LNCaP clone FGC (cell line): ENCODE data around the gene SKIDA1.

Experiments
- DNase-seq: peaks from one replicate; pipeline ENCODE4 v3.0.0-alpha.2; 2011; ENCODE audit warnings: low read depth
- H3K4me3 ChIP-seq: 2 replicates; pipeline ENCODE4 v1.5.1; 2011; ENCODE audit warnings: mild to moderate bottlenecking, low read depth, low read length, control low read depth
- TF ChIP-seq, protein P1 (sequence below): IDR thresholded peaks from 2 replicates; pipeline ENCODE4 v1.5.1; 2012; ENCODE audit warnings: mild to moderate bottlenecking; ENCODE audit not compliant: control insufficient read depth, insufficient read depth; ENCODE audit errors: extremely low read depth

The SKIDA1 gene

DNA sequence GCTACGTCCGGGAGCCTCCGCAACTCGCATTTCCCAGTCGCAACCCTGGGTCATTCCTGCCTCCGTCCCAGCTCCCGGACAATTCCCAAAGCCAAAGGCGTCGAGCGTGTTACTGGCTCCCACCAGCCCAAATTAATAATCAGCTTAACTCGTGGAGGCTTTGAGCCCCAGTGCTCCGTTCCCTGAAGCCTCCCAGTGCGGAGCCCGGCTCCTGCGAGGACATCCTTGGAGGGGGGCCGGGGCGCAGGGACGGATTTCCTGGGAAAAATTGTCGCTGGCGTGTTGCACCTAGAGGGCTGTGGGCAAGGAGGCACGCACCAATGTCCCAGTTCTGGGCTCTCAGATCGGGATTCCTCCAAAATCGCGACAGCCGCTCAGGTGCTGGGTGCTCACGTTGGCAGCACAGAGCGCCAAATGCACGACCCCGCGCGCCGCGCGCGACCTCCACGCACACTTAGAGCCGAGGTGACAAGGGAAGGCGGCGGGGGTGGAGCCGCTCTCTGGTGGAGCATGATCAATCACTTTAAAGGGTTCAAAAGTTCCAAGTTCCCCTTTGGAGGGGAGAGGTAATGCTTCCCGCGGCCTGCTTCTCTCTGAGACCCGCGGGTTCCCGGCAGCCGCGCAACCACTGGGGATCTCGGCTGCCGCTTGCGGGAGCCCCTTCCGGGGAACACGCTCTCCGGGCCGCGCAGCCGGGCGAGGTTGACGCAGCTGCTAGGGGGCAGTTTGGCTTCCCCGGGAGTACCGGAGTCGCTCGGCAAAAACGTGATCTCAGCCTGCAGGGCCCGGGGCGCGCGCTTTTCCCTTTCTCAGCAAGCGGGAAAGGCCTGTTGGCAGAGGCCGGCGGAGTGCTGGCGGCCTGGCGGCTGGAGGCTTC lies 25.5 kb downstream of the SKIDA1 start:
- DNase-seq = no peak
- TF ChIP-seq, protein P1, sequence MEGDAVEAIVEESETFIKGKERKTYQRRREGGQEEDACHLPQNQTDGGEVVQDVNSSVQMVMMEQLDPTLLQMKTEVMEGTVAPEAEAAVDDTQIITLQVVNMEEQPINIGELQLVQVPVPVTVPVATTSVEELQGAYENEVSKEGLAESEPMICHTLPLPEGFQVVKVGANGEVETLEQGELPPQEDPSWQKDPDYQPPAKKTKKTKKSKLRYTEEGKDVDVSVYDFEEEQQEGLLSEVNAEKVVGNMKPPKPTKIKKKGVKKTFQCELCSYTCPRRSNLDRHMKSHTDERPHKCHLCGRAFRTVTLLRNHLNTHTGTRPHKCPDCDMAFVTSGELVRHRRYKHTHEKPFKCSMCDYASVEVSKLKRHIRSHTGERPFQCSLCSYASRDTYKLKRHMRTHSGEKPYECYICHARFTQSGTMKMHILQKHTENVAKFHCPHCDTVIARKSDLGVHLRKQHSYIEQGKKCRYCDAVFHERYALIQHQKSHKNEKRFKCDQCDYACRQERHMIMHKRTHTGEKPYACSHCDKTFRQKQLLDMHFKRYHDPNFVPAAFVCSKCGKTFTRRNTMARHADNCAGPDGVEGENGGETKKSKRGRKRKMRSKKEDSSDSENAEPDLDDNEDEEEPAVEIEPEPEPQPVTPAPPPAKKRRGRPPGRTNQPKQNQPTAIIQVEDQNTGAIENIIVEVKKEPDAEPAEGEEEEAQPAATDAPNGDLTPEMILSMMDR = no peak
- no peak overlapping the region for H3K4me3 ChIP-seq

DNA sequence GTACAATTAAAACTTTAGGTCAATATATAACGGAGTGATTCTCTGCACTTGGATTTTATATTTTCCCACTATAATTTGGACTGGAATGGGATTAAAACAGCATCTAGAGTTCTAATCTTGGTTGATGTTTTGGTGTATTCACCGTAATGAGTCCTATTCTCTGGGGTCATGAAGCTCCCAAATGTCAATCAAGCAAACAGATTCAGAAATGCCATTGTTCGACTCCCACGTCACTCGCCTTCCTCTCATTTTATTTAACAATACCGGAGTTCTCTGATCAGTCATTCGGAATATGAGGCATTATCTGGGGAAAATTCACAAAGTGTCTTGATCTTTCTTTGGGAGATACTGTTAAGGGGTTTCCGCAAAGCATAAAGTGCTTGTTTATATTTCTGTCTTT lies 26.5 kb downstream of the SKIDA1 start:
- TF ChIP-seq, protein P1 = no peak
- DNase-seq = no peak
- H3K4me3 ChIP-seq = no peak overlapping the region

DNA sequence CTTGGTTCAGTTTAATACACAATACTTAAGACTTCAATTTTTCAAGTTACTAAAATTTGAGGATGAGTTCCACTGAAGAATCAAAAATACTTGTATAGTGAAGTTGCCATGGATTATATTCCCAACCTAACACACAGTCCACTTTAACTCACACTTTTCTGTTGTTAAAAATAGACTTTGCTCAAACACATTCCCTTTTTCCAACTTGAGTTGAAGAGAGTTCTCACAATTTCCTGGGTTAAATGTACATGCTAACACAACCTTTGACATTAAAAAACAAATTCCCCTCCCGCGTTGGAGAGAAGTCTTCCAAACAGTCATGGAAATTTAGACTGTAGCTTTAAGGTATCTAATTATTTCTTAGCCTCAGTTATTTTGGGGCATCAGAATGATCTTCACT lies 27.1 kb downstream of the SKIDA1 start:
- TF ChIP-seq, protein P1 = no peak
- DNase-seq = no peak
- no peak overlapping the region for H3K4me3 ChIP-seq

DNA sequence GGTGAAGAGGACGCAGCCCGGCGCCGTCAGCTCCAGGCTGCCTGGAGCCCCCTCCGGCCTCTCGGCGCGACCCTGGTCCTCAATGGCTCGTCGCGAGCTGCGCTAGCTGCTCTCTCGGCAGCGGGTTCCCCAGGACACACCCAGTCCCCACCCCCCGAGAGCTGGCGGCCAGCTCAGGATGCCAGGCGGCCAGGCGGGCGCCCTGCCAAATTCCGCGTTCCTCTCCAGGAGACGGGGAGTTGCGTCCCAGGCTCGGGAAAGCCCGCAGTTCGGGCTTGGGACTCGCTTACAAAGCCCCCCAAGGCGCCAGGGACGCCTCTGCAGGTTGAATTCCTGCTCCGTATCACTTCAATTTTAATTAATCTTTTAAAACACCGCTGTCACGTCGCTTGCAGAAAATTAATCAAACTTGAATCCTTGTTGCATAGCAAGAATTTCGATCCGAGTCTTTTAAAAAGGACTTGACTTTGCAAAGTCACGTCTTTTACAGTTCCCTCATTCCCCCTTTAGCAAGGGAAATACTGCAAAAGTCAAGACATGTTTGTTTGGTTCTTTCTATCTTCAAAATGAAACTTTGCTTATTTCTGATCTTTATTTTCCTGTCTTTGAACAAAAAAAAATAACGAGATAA lies 28.2 kb downstream of the SKIDA1 start:
- peak; percentile 50 for DNase-seq
- peak overlapping the region; percentile 69 for H3K4me3 ChIP-seq

DNA sequence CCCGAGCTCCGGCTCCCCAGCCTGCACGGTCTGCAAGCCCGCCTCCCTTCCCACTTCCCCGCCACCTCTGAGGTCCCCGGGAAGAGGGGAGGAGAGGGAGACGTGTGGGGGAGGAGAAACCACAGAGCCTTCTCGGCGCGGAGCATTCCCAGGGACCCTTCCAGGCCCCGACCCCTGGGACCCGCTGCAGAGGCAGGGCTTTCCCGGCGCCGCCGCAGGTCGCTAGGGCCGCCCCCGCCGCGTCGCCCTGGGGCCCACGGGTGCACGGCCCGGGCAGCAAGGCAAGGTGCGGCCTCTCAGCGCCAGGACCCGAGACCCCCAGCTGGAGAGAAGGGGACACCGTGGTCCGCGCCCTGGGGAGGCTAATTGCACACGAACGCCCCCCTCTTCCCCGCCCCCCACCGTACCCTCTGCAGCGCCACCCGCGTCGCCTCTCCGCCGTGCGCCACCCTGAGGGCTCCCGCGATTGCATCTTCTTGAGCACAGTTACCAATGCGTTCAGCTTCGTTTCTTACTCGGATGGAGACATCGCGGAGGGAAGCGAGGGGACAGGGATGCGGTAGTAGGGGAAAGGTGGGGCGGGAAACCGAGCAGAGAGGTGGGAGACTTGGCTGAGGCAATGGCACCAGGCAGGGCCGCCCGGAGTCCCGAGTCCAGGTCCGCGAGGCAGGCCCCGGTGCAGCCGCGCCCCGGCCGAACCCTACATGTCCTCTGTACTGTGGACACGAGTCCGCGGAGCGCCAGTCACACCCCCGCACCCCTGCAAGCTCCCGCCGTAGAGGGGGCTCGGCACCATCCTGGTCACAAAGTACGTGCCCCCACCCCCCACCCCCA lies 28.9 kb downstream of the SKIDA1 start:
- peak overlapping the region; percentile 69 for H3K4me3 ChIP-seq
- DNase-seq = no peak
- TF ChIP-seq, protein P1 = peak; percentile 65

More for the DNA sequence above, 28.2 kb downstream of the SKIDA1 start:
- TF ChIP-seq, protein P1 = no peak

DNA sequence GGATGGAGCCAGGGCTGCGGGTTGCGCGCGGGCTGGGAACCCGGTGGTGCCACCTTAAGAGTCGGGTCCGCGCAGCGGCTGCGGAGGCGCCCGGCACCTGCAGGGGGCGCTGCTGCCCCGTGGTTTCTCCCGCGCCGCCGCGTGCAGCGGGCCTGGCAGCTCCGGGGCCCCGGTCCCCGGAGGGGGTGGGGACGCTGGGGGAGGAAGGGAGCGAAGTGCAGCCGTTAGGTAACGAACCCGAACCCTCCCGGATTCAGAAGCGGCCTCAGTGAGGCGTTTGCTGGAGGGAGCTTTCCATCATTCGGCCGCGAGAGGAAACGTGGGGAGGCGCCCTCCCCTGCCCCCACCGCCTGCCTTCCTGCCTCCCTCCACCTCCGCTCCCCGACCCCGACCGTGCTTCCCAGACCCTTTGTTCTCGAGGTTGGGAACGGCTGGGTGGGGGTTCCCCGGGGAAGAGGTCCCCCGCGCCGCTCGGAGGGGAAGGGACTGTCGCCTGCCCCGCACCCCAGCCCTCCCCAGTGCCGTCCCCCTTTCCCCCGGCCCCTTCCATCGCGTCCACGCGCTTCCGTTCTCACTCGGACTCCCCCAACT lies 29.6 kb downstream of the SKIDA1 start:
- DNase-seq = no peak
- TF ChIP-seq, protein P1 = peak; percentile 98
- H3K4me3 ChIP-seq = peak overlapping the region; percentile 69
